Measurements from ENCODE around the gene PRR19. TPM values are rescaled to one million over a fixed set of nuclear protein-coding genes. Genes with fewer than 3 reads are reported as not detected.
A peak's percentile ranks its signal among the peaks of the same experiment; 100 is the strongest.

The PRR19 gene
- total and polyA plus RNA-seq, 8 donors = 0.68 to 0.98 TPM; not detected in 6

DNA sequence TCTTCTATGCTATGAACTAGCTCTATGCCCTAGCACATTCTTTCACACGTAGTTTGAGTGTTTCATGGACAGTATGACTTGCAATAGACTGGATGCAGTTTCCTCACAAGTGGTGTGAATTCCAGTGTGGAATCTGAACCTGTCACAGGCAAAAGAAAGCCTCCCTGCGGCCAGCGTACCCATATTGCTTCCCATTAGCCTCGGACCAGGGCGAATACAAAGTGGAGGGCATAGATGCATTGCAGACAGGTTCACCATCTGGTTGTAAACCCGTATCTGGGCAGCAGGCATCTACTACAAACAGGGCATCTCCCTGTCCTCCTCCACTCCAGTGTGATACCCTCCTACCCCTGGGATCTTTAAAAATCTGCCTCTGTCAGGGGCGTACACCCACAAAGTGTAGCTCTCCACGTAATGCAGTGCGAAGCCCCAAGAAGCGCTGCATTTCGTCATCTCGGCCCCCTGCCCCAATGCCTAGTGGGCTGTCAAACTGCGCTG, 34.2 kb upstream of the PRR19 start:
- peaks cover 23 to 42% (median 31%) of the 10 kb centered on the region in 4 donors for H3K4me1 ChIP-seq
- DNase-seq = no peak

GRCh38 chr19:42268142-42268703, 33.7 kb upstream of the PRR19 start:
- TF ChIP-seq EP300 (IDR thresholded peaks at IDR 0.05) = peak; percentile 50
- TF ChIP-seq POLR2AphosphoS5 (IDR thresholded peaks at IDR 0.05) = peak; percentile 79 to 86 (median 85)
- TF ChIP-seq, protein P1, sequence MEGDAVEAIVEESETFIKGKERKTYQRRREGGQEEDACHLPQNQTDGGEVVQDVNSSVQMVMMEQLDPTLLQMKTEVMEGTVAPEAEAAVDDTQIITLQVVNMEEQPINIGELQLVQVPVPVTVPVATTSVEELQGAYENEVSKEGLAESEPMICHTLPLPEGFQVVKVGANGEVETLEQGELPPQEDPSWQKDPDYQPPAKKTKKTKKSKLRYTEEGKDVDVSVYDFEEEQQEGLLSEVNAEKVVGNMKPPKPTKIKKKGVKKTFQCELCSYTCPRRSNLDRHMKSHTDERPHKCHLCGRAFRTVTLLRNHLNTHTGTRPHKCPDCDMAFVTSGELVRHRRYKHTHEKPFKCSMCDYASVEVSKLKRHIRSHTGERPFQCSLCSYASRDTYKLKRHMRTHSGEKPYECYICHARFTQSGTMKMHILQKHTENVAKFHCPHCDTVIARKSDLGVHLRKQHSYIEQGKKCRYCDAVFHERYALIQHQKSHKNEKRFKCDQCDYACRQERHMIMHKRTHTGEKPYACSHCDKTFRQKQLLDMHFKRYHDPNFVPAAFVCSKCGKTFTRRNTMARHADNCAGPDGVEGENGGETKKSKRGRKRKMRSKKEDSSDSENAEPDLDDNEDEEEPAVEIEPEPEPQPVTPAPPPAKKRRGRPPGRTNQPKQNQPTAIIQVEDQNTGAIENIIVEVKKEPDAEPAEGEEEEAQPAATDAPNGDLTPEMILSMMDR (IDR thresholded peaks at IDR 0.05) = peak in 1 of 7 experiments; percentile 2
- TF ChIP-seq POLR2A (IDR thresholded peaks at IDR 0.05) = peak in 2 of 4 donors; percentile 77 to 96
- WGBS, 5 donors = 0 to 2% (median 1%) methylated on average over 18 to 46 of the region's 46 CpGs
- peak overlapping the region; percentile 40 to 71 (median 54) for H3K4me3 ChIP-seq
- H3K27me3 ChIP-seq = no peaks in the 10 kb centered on the region
- H3K27ac ChIP-seq = peak overlapping the region; percentile 93 to 100 (median 99)
- no peaks in the 10 kb centered on the region for H3K9me3 ChIP-seq
- intact Hi-C loops (cut with DNase I; ENCODE audit: low total_unique reads) = no loop called here
- H3K4me1 ChIP-seq = peaks cover 23 to 42% (median 31%) of the 10 kb centered on the region in 4 donors
- H3K36me3 ChIP-seq = peaks cover 14 to 18% (median 16%) of the 10 kb centered on the region in 4 donors
- DNase-seq = peak; percentile 99 to 100

More for the DNA sequence above, 34.2 kb upstream of the PRR19 start:
- H3K27ac ChIP-seq = peak overlapping the region; percentile 72 to 100 (median 99)
- no peaks in the 10 kb centered on the region for H3K27me3 ChIP-seq
- no peaks in the 10 kb centered on the region for H3K9me3 ChIP-seq
- TF ChIP-seq POLR2A (IDR thresholded peaks at IDR 0.05) (no peak), EP300 (IDR thresholded peaks at IDR 0.05) (no peak), POLR2AphosphoS5 (IDR thresholded peaks at IDR 0.05) (no peak)
- TF ChIP-seq, protein P1 (IDR thresholded peaks at IDR 0.05) = no peak
- intact Hi-C loops (cut with DNase I; ENCODE audit: low total_unique reads) = no loop called here
- WGBS, 5 donors = 6 to 12% (median 8%) methylated on average over 13 of the region's 13 CpGs
- H3K36me3 ChIP-seq = peaks cover 9 to 13% (median 11%) of the 10 kb centered on the region in 4 donors
- H3K4me3 ChIP-seq = peak overlapping the region; percentile 40 to 71 (median 54)

DNA sequence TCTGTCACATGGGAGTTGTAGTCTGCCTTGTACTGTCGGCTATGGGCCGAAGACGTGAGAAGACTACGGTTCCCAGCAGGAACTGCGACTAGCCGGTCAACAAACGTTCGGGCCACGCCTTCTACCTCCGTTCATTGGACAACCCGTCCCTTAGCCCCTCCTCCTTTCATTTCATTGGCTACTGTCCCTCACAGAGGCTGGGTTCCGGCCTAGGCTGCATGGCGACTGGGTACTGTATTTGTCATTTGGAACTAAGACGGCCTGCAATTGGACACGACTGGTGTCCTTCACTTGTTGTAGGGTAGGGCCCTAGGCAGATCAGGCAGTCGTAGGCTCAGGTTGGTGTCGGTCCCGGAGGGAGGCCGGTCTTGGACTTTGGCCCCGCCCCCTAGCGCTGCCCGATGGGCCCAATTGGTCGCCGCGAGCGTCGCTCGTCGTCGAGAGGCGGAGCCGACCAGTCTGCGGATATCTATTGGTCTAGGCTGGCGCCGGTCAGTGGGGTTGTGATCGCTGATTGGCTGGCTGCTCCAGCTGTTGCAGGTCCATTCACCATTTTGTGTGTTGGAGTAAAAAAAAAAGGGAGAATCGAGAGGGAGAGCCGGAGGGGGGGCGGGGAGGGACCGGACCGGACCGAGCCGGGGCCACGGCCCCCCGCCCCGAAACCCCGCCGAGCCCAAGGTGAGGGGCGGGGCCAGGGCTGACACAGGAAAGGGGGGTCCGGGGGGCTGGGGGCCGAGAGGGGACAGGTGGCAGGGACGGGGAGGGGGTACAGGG, 33.0 kb upstream of the PRR19 start, which contains the start of gene CIC:
Gene CIC, plus strand, starts transcription at position 549 of the 774 bp plus-strand sequence. CDS start 2,532 bp downstream, outside the sequence.
- Histone ChIP-seq H3K4me3 (peak within 1 kb of the TSS; percentile 61 to 73 (median 62)), H3K36me3 (peaks cover 21 to 25% (median 23%) of the 10 kb centered on the region in 4 donors), H3K27me3 (no peaks in the 10 kb centered on the region), H3K9me3 (no peaks in the 10 kb centered on the region), H3K27ac (peak within 1 kb of the TSS; percentile 93 to 100 (median 99)), H3K4me1 (peaks cover 23 to 44% (median 34%) of the 10 kb centered on the region in 4 donors)
- DNase-seq = peak; percentile 100
- 0 to 1% (median 1%) methylated on average over 43 to 52 of the region's 52 CpGs for WGBS, 5 donors
- TF ChIP-seq POLR2AphosphoS5 (IDR thresholded peaks at IDR 0.05) = peak; percentile 3 to 35 (median 23)
- no peak for TF ChIP-seq EP300 (IDR thresholded peaks at IDR 0.05)
- TF ChIP-seq POLR2A (IDR thresholded peaks at IDR 0.05) = no peak
- TF ChIP-seq, protein P1 (IDR thresholded peaks at IDR 0.05) = no peak
- intact Hi-C loops (cut with DNase I; ENCODE audit: low total_unique reads) = no loop called here

All from stomach (tissue), 9 donors.